Gastroesophageal sphincter (tissue), 4 donors: ENCODE measurements around the gene TULP3. TPM values are rescaled to one million over a fixed set of nuclear protein-coding genes. Genes with fewer than 3 reads are reported as not detected.

Source experiments
- ATAC-seq: fragments of 150-250 bp; one replicate; pipeline ENCODE4 v1.9.1; 2016; ENCODE audit warnings: mild to moderate bottlenecking, moderate library complexity
- H3K27ac ChIP-seq, 4 donors: fragments of 200-600 bp; sonication (generic) in 3 of 4; 1 replicate in 3 of 4; 2 replicates in 1 of 4; pipeline ENCODE4 v1.5.1; 2016 to 2019
- H3K27me3 ChIP-seq: fragments of 200-600 bp; sonication (generic); one replicate; pipeline ENCODE4 v1.5.1; 2019
- H3K36me3 ChIP-seq, 2 donors: fragments of 200-600 bp; sonication (generic); one replicate each; pipeline ENCODE4 v1.5.1; 2019; ENCODE audit warnings: control low read depth in 1 of 2
- H3K4me1 ChIP-seq, 3 donors: fragments of 200-600 bp; sonication (generic); 1 replicate in 2 of 3; 2 replicates in 1 of 3; pipeline ENCODE4 v1.5.1; 2016 to 2019; ENCODE audit warnings: control low read depth in 2 of 3
- H3K4me3 ChIP-seq, 2 donors: fragments of 200-600 bp; sonication (generic); one replicate each; pipeline ENCODE4 v1.5.1; 2019; ENCODE audit warnings: mild to moderate bottlenecking in 1 of 2, moderate library complexity in 1 of 2
- H3K9me3 ChIP-seq, 3 donors: fragments of 200-600 bp; sonication (generic); one replicate each; pipeline ENCODE4 v1.5.1; 2017 to 2019; ENCODE audit warnings: control low read depth in 2 of 3
- EP300 ChIP-seq: sonication (generic); formaldehyde crosslinking; IDR thresholded peaks from one replicate; pipeline ENCODE4 v1.6.1; 2017; ENCODE audit warnings: antibody characterized with exemption, mild to moderate bottlenecking
- POLR2A ChIP-seq, 2 donors: fragments of 450-650 bp; IDR thresholded peaks; one replicate each; pipeline ENCODE4 v1.6.1; 2017; ENCODE audit warnings: antibody characterized with exemption in 2 of 2, mild to moderate bottlenecking in 2 of 2, moderate library complexity in 1 of 2
- POLR2AphosphoS5 ChIP-seq: sonication (generic); formaldehyde crosslinking; IDR thresholded peaks from one replicate; pipeline ENCODE4 v1.6.1; 2017; ENCODE audit warnings: antibody characterized with exemption
- WGBS, 2 donors: methylation state at CpG; one replicate each; pipeline ENCODE4 v1.1.5; 2018; ENCODE audit warnings: low coverage in 1 of 2; 5-methylcytosine and 5-hydroxymethylcytosine counted together
- total RNA-seq, 4 donors: library from RNA; depleted of rRNA; stranded (reverse); fragments of >200 nt; gene quantifications; one replicate each; pipeline ENCODE4 v1.1.0, GENCODE V29; 2016
- TF ChIP-seq, protein P1 (sequence below), 4 experiments: fragments of 200-600 bp in 2 of 4; fragments of 450-650 bp in 2 of 4; sonication (generic) in 1 of 4; IDR thresholded peaks; one replicate each; pipeline ENCODE4 v1.5.1; 2017 to 2019; ENCODE audit warnings: antibody characterized with exemption in 4 of 4, mild to moderate bottlenecking in 2 of 4, moderate library complexity in 2 of 4

Gene TULP3
- total RNA-seq, 4 donors from 2014 or later: 25.2 to 41.4 (median 25.7) TPM

DNA sequence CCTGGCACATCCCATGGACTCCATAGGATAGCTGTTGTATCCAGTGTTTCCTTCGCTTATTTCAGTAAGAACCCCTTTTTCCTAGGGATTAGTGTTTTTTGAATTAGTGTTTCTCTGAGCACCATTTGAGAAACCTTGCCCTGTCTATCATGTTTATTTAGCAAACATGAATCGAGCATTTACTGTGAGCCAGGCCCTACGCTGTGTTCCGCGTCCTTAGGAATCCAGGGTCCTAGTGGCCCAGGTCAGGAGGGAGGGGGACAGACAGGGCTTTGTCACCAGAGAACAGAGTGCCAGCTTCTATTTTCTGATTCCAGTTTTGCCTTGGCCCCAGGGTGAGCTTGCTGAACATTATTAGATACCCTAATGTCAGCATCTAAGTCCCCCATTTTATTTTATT is 71.0 kb downstream of the TULP3 start:
- no peaks in the 10 kb centered on the region for H3K36me3 ChIP-seq
- no peak overlapping the region for H3K27ac ChIP-seq
- peaks cover 0 to 37% (median 12%) of the 10 kb centered on the region in 3 donors for H3K4me1 ChIP-seq
- peaks cover 6% of the 10 kb centered on the region for H3K27me3 ChIP-seq
- ATAC-seq: no peak
- H3K4me3 ChIP-seq: peak overlapping the region in 1 of 2 donors; percentile 67
- WGBS, 2 donors: 73 to 88% methylated on average over 5 of the region's 5 CpGs
- no peaks in the 10 kb centered on the region for H3K9me3 ChIP-seq
- no peak for TF ChIP-seq EP300
- TF ChIP-seq, protein P1, sequence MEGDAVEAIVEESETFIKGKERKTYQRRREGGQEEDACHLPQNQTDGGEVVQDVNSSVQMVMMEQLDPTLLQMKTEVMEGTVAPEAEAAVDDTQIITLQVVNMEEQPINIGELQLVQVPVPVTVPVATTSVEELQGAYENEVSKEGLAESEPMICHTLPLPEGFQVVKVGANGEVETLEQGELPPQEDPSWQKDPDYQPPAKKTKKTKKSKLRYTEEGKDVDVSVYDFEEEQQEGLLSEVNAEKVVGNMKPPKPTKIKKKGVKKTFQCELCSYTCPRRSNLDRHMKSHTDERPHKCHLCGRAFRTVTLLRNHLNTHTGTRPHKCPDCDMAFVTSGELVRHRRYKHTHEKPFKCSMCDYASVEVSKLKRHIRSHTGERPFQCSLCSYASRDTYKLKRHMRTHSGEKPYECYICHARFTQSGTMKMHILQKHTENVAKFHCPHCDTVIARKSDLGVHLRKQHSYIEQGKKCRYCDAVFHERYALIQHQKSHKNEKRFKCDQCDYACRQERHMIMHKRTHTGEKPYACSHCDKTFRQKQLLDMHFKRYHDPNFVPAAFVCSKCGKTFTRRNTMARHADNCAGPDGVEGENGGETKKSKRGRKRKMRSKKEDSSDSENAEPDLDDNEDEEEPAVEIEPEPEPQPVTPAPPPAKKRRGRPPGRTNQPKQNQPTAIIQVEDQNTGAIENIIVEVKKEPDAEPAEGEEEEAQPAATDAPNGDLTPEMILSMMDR (IDR thresholded peaks at IDR 0.05): no peak
- no peak for TF ChIP-seq POLR2A (IDR thresholded peaks at IDR 0.05)
- TF ChIP-seq POLR2AphosphoS5: no peak

GRCh38 chr12:2963154-2963759 is 72.6 kb downstream of the TULP3 start:
- peaks cover 6% of the 10 kb centered on the region for H3K27me3 ChIP-seq
- peak overlapping the region in 3 of 4 donors; percentile 45 to 54 (median 51) for H3K27ac ChIP-seq
- TF ChIP-seq POLR2A (IDR thresholded peaks at IDR 0.05) (no peak), EP300 (no peak), POLR2AphosphoS5 (no peak)
- TF ChIP-seq, protein P1 (IDR thresholded peaks at IDR 0.05): no peak
- ATAC-seq: no peak
- H3K4me3 ChIP-seq: no peak overlapping the region
- WGBS, 2 donors: 89 to 90% methylated on average over 2 to 4 of the region's 9 CpGs
- no peaks in the 10 kb centered on the region for H3K9me3 ChIP-seq
- no peaks in the 10 kb centered on the region for H3K36me3 ChIP-seq
- peaks cover 0 to 31% (median 8%) of the 10 kb centered on the region in 3 donors for H3K4me1 ChIP-seq

DNA sequence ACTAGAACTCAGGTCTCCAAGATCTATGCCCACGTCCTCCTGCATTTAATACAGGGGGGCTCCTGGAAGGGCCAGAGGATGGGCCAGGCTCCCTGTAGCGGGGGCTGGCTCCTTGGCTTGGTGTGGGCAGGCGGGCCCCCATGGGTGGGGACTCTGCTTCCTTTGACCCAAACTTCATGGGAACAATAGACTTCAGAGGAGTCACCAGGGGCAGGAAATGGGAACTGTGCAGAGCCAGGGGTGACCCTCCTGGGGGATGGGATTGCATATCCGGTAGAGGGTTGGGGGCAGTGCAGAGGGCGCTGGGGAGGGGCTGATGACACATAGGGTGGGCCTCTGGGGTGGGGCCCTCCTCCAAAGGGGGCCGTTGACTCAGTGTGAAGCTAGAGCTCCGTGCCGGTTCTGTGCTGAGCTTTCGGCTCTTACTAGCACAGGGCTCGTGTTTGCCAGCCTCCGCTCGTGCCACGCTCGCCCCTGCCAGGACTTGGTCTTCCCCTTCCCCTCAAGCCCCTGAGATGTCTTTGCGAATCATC is 73.1 kb downstream of the TULP3 start:
- peaks cover 0 to 25% (median 6%) of the 10 kb centered on the region in 3 donors for H3K4me1 ChIP-seq
- TF ChIP-seq, protein P1 (IDR thresholded peaks at IDR 0.05): no peak
- no peak for TF ChIP-seq POLR2AphosphoS5
- no peak for TF ChIP-seq EP300
- no peak for TF ChIP-seq POLR2A (IDR thresholded peaks at IDR 0.05)
- peaks cover 6% of the 10 kb centered on the region for H3K27me3 ChIP-seq
- H3K9me3 ChIP-seq: no peaks in the 10 kb centered on the region
- H3K4me3 ChIP-seq: peak overlapping the region in 1 of 2 donors; percentile 20
- 50% methylated on average over 2 of the region's 15 CpGs; no CpG with 5 or more reads in 1 of the 2 donors for WGBS, 2 donors
- ATAC-seq: peak; percentile 23
- no peaks in the 10 kb centered on the region for H3K36me3 ChIP-seq
- peak overlapping the region in 3 of 4 donors; percentile 45 to 54 (median 51) for H3K27ac ChIP-seq

- TF ChIP-seq POLR2AphosphoS5 (no peak), EP300 (no peak), POLR2A (IDR thresholded peaks at IDR 0.05) (no peak)
- TF ChIP-seq, protein P1 (IDR thresholded peaks at IDR 0.05): no peak
- H3K27ac ChIP-seq: no peak overlapping the region
- ATAC-seq: no peak
- no peak overlapping the region for H3K4me3 ChIP-seq
- H3K27me3 ChIP-seq: peaks cover 6% of the 10 kb centered on the region
- peaks cover 0 to 4% of the 10 kb centered on the region in 2 donors for H3K36me3 ChIP-seq
- WGBS, 2 donors: 90 to 100% methylated on average over 1 to 2 of the region's 2 CpGs
- no peaks in the 10 kb centered on the region for H3K9me3 ChIP-seq
- no peaks in the 10 kb centered on the region for H3K4me1 ChIP-seq
Measured at GRCh38 chr12:2967651-2968050, 77.0 kb downstream of the TULP3 start.

GRCh38 chr12:2970744-2971143 is 80.1 kb downstream of the TULP3 start:
- peaks cover 0 to 4% of the 10 kb centered on the region in 2 donors for H3K36me3 ChIP-seq
- H3K27me3 ChIP-seq: no peaks in the 10 kb centered on the region
- H3K9me3 ChIP-seq: no peaks in the 10 kb centered on the region
- H3K4me1 ChIP-seq: peaks cover 0 to 6% (median 0%) of the 10 kb centered on the region in 3 donors
- ATAC-seq: no peak
- WGBS, 2 donors: 62% methylated on average over 3 of the region's 10 CpGs; no CpG with 5 or more reads in 1 of the 2 donors
- no peak overlapping the region for H3K27ac ChIP-seq
- H3K4me3 ChIP-seq: no peak overlapping the region
- TF ChIP-seq EP300 (no peak), POLR2A (IDR thresholded peaks at IDR 0.05) (no peak), POLR2AphosphoS5 (no peak)
- TF ChIP-seq, protein P1 (IDR thresholded peaks at IDR 0.05): no peak
